Astrocyte (in vitro differentiated cells and primary cell): ENCODE measurements around the gene PPIP5K1.
"Not testable (repeated sequence)": the region's sequence is repeated elsewhere in the genome, so short reads cannot be mapped to it uniquely, and the experiment has no call there.

Source experiments
- EZH2 ChIP-seq: IDR thresholded peaks from 2 replicates; pipeline ENCODE4 v1.6.1; 2012; ENCODE audit warnings: mild to moderate bottlenecking, low read length, inconsistent platforms; ENCODE audit not compliant: insufficient read depth
- TF ChIP-seq, protein P1 (sequence below): IDR thresholded peaks from 2 replicates; pipeline ENCODE4 v1.5.1; 2011; ENCODE audit warnings: low read depth, mild to moderate bottlenecking, inconsistent platforms, low read length, moderate library complexity; ENCODE audit not compliant: insufficient read depth

DNA sequence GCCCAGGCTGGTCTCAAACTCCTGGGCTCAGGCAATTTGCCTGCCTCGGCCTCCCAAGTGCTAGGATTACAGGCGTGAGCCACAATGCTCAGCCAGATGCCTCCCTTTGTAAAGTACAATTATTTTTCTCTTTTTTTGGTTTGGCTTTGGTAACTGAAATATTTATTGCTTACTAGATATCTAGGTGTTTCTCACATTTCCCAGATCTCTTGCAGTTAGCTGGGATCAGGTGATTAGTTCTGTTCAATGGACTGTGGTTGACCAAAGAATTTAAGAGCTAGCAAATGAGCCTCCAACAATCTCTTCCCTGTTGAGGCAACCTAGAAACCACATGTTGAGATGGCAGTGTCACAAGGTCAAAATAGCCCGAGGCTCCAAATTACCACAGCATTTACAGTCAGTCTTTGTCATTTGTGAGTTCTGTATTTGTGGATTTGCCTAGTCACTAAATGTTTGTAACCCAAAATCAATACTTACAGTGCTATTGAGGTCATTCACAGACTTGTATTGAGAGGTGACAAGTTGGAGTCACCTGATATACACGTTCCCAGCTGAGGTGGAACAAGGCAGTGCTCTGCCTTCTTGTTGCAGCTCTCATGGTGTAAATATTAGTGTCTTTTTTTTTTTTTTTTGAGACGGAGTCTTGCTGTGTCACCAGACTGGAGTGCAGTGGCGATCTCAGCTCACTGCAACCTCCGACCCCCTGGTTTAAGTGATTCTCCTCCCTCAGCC, 32.2 kb upstream of the PPIP5K1 start:
- TF ChIP-seq, protein P1, sequence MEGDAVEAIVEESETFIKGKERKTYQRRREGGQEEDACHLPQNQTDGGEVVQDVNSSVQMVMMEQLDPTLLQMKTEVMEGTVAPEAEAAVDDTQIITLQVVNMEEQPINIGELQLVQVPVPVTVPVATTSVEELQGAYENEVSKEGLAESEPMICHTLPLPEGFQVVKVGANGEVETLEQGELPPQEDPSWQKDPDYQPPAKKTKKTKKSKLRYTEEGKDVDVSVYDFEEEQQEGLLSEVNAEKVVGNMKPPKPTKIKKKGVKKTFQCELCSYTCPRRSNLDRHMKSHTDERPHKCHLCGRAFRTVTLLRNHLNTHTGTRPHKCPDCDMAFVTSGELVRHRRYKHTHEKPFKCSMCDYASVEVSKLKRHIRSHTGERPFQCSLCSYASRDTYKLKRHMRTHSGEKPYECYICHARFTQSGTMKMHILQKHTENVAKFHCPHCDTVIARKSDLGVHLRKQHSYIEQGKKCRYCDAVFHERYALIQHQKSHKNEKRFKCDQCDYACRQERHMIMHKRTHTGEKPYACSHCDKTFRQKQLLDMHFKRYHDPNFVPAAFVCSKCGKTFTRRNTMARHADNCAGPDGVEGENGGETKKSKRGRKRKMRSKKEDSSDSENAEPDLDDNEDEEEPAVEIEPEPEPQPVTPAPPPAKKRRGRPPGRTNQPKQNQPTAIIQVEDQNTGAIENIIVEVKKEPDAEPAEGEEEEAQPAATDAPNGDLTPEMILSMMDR = not testable (repeated sequence)
- not testable (repeated sequence) for TF ChIP-seq EZH2
